ENCODE measurements around the gene RANBP3L.

Gene RANBP3L

GRCh38 chr5:36277521-36278176, 24.1 kb downstream of the RANBP3L start:
- no peak for TF ChIP-seq TOX (CRISPR knock-in tag; IDR thresholded peaks at IDR 0.05; ENCODE audit: borderline replicate concordance)
- TF ChIP-seq ZNF70 (CRISPR knock-in tag; IDR thresholded peaks at IDR 0.05) = no peak
- TF ChIP-seq TSHZ2 (CRISPR knock-in tag; IDR thresholded peaks at IDR 0.05) = no peak
- TF ChIP-seq ZNF565 (CRISPR knock-in tag; conservative IDR thresholded peaks at IDR 0.05; ENCODE audit: low read depth) = no peak
- TF ChIP-seq CSRNP3 (CRISPR knock-in tag; IDR thresholded peaks at IDR 0.05) = no peak
- no peak for TF ChIP-seq PATZ1 (CRISPR knock-in tag; IDR thresholded peaks at IDR 0.05; ENCODE audit: borderline replicate concordance)
- no peak for TF ChIP-seq CREB5 (CRISPR knock-in tag; IDR thresholded peaks at IDR 0.05; ENCODE audit: low read depth)
- no peak for TF ChIP-seq CSDC2 (CRISPR knock-in tag; IDR thresholded peaks at IDR 0.05)
- no peak for TF ChIP-seq POU6F1 (CRISPR knock-in tag; IDR thresholded peaks at IDR 0.05; ENCODE audit: borderline replicate concordance, low read depth)
- no peak for TF ChIP-seq OSR1 (CRISPR knock-in tag; IDR thresholded peaks at IDR 0.05)
- no peak for TF ChIP-seq PPARA (CRISPR knock-in tag; IDR thresholded peaks at IDR 0.05; ENCODE audit: borderline replicate concordance)
- TF ChIP-seq ISL1 (CRISPR knock-in tag; IDR thresholded peaks at IDR 0.05) = no peak
- no peak for TF ChIP-seq ZFP3 (CRISPR knock-in tag; IDR thresholded peaks at IDR 0.05)
- TF ChIP-seq RARB (CRISPR knock-in tag; IDR thresholded peaks at IDR 0.05) = no peak
- no peak for TF ChIP-seq ESRRG (CRISPR knock-in tag; IDR thresholded peaks at IDR 0.05)
- TF ChIP-seq ARNTL (CRISPR knock-in tag; IDR thresholded peaks at IDR 0.05; ENCODE audit: borderline replicate concordance, low read depth) = no peak
- no peak for TF ChIP-seq SNAI2 (CRISPR knock-in tag; IDR thresholded peaks at IDR 0.05)
- no peak for TF ChIP-seq GLIS3 (CRISPR knock-in tag; IDR thresholded peaks at IDR 0.05)
- no peak for ATAC-seq

GRCh38 chr5:36276864-36277263, 24.8 kb downstream of the RANBP3L start:
- ATAC-seq = no peak
- TF ChIP-seq TSHZ2 (CRISPR knock-in tag; IDR thresholded peaks at IDR 0.05) (no peak), ZFP3 (CRISPR knock-in tag; IDR thresholded peaks at IDR 0.05) (no peak), POU6F1 (CRISPR knock-in tag; IDR thresholded peaks at IDR 0.05; ENCODE audit: borderline replicate concordance, low read depth) (no peak), ISL1 (CRISPR knock-in tag; IDR thresholded peaks at IDR 0.05) (no peak), ZNF8 (CRISPR knock-in tag; IDR thresholded peaks at IDR 0.05) (no peak), PPARA (CRISPR knock-in tag; IDR thresholded peaks at IDR 0.05; ENCODE audit: borderline replicate concordance) (no peak), ZFP30 (CRISPR knock-in tag; IDR thresholded peaks at IDR 0.05) (no peak), OSR1 (CRISPR knock-in tag; IDR thresholded peaks at IDR 0.05) (no peak), BACH2 (CRISPR knock-in tag; IDR thresholded peaks at IDR 0.05; ENCODE audit: borderline replicate concordance) (no peak), CSRNP3 (CRISPR knock-in tag; IDR thresholded peaks at IDR 0.05) (no peak), GLIS3 (CRISPR knock-in tag; IDR thresholded peaks at IDR 0.05) (no peak), PATZ1 (CRISPR knock-in tag; IDR thresholded peaks at IDR 0.05; ENCODE audit: borderline replicate concordance) (no peak)
